SK-N-SH (cell line): ENCODE data around the gene NOS2. TPM values are rescaled to one million over a fixed set of nuclear protein-coding genes. Genes with fewer than 3 reads are reported as not detected.

Experiments used
- CTCF ChIA-PET: fragments of 300-600, 350-600 bp; formaldehyde crosslinking; extraction: SDS; loops from one replicate; lab custom pipeline; 2021; lab: Yijun Ruan, JAX
- POLR2A ChIA-PET: fragments of 350-600 bp; sonication (Branson Sonifier 250); formaldehyde crosslinking; extraction: SDS; loops from one replicate; lab custom pipeline; 2020; ENCODE audit warnings: antibody characterized with exemption, inconsistent platforms; lab: Yijun Ruan, JAX
- DNase-seq: peaks from one replicate; pipeline ENCODE4 v3.0.0; 2012
- H2AFZ ChIP-seq: fragments of 200-600 bp; sonication (generic); 2 replicates; pipeline ENCODE4 v1.8.1; 2016; ENCODE audit warnings: antibody characterized with exemption, mild to moderate bottlenecking, low read depth
- H3F3A ChIP-seq: fragments of 200-600 bp; sonication (generic); replicated peaks from 2 replicates; pipeline ENCODE3; 2016; ENCODE audit warnings: antibody characterized with exemption, mild to moderate bottlenecking; ENCODE audit not compliant: insufficient read depth
- H3K27ac ChIP-seq, 2 experiments: fragments of 200-500 bp in 1 of 2; fragments of 200-600 bp in 1 of 2; sonication (Bioruptor generic) in 1 of 2; sonication (generic), shearing (Covaris generic) in 1 of 2; 2 replicates each; pipeline versions ENCODE4 v1.5.1 to v1.6.1; 2014 to 2016; ENCODE audit warnings: low read depth in 2 of 2, inconsistent platforms in 1 of 2, low read length in 1 of 2, mild to moderate bottlenecking in 1 of 2, mixed read lengths in 1 of 2
- H3K27me3 ChIP-seq: fragments of 200-600 bp; sonication (generic), shearing (Covaris generic); 2 replicates; pipeline ENCODE4 v1.6.1; 2016; ENCODE audit warnings: mixed run types; ENCODE audit not compliant: insufficient read depth
- H3K36me3 ChIP-seq, 2 experiments: fragments of 200-500 bp in 1 of 2; fragments of 200-600 bp in 1 of 2; sonication (Bioruptor generic) in 1 of 2; sonication (generic) in 1 of 2; replicated peaks in 1 of 2; 2 replicates each; pipeline versions ENCODE3 to v1.5.1; 2014 to 2016; ENCODE audit warnings: low read length in 1 of 2, mild to moderate bottlenecking in 1 of 2; ENCODE audit not compliant: insufficient read depth in 2 of 2, control insufficient read depth in 1 of 2
- H3K4me1 ChIP-seq, 2 experiments: fragments of 200-500 bp in 1 of 2; fragments of 200-600 bp in 1 of 2; sonication (Bioruptor generic) in 1 of 2; sonication (generic), shearing (Covaris generic) in 1 of 2; 2 replicates each; pipeline versions ENCODE4 v1.5.1 to v1.6.1; 2014 to 2016; ENCODE audit warnings: low read depth in 1 of 2, low read length in 1 of 2, mixed run types in 1 of 2; ENCODE audit not compliant: insufficient read depth in 2 of 2, control insufficient read depth in 1 of 2
- H3K4me2 ChIP-seq: fragments of 200-600 bp; sonication (generic), shearing (Covaris generic); 2 replicates; pipeline ENCODE4 v1.6.1; 2017; ENCODE audit warnings: mixed run types
- H3K4me3 ChIP-seq, 2 experiments: fragments of 200-500 bp in 1 of 2; fragments of 200-600 bp in 1 of 2; sonication (Bioruptor generic) in 1 of 2; sonication (generic), shearing (Covaris generic) in 1 of 2; 2 replicates each; pipeline versions ENCODE4 v1.5.1 to v1.8.1; 2014 to 2016; ENCODE audit warnings: low read depth in 2 of 2, inconsistent platforms in 1 of 2, low read length in 1 of 2, mild to moderate bottlenecking in 1 of 2, mixed read lengths in 1 of 2, moderate library complexity in 1 of 2
- H3K79me2 ChIP-seq: fragments of 200-600 bp; sonication (generic); 2 replicates; pipeline ENCODE4 v1.8.1; 2017; ENCODE audit warnings: mild to moderate bottlenecking; ENCODE audit not compliant: insufficient read depth
- H3K9ac ChIP-seq: fragments of 200-600 bp; sonication (generic); 2 replicates; pipeline ENCODE4 v1.6.1; 2017; ENCODE audit warnings: mixed run types
- H3K9me2 ChIP-seq: fragments of 200-600 bp; sonication (generic); 2 replicates; pipeline ENCODE4 v1.6.1; 2017; ENCODE audit warnings: mixed run types
- H3K9me3 ChIP-seq: fragments of 200-600 bp; sonication (generic); 2 replicates; pipeline ENCODE4 v1.6.1; 2017; ENCODE audit warnings: mixed run types, mild to moderate bottlenecking, moderate library complexity
- H4K20me1 ChIP-seq: fragments of 200-600 bp; sonication (generic); 2 replicates; pipeline ENCODE4 v1.6.1; 2017; ENCODE audit warnings: mild to moderate bottlenecking, mixed run types; ENCODE audit not compliant: insufficient read depth
- FOSL2 ChIP-seq: IDR thresholded peaks from 2 replicates; pipeline ENCODE4 v1.4.0; 2012; ENCODE audit warnings: low read depth, mild to moderate bottlenecking, moderate library complexity, borderline replicate concordance
- GABPA ChIP-seq: IDR thresholded peaks from 2 replicates; pipeline ENCODE4 v1.4.0; 2012; ENCODE audit warnings: low read depth, mild to moderate bottlenecking
- GATA2 ChIP-seq: sonication (generic); formaldehyde crosslinking; IDR thresholded peaks from 2 replicates; pipeline ENCODE4 v1.5.0; 2020; ENCODE audit warnings: mild to moderate bottlenecking, missing genetic modification reagents
- JUND ChIP-seq: IDR thresholded peaks from 2 replicates; pipeline ENCODE4 v1.4.0; 2012
- MXI1 ChIP-seq: IDR thresholded peaks from 2 replicates; pipeline ENCODE4 v1.6.1; 2012; ENCODE audit warnings: mild to moderate bottlenecking, low read depth, low read length, improper control_type of control experiment
- NRF1 ChIP-seq: IDR thresholded peaks from 2 replicates; pipeline ENCODE4 v1.6.1; 2012; ENCODE audit warnings: low read depth, mild to moderate bottlenecking, low read length
- PBX3 ChIP-seq: IDR thresholded peaks from 2 replicates; pipeline ENCODE4; 2012
- RCOR1 ChIP-seq: fragments of 150-350 bp; IDR thresholded peaks from 2 replicates; pipeline ENCODE4 v1.6.1; 2017; ENCODE audit warnings: antibody characterized with exemption, low read length
- REST ChIP-seq: IDR thresholded peaks from 2 replicates; pipeline ENCODE4 v1.6.1; 2012; ENCODE audit warnings: mild to moderate bottlenecking, low read depth, low read length, moderate library complexity
- RFX5 ChIP-seq: IDR thresholded peaks from 2 replicates; pipeline ENCODE4 v1.6.1; 2012; ENCODE audit warnings: mild to moderate bottlenecking, improper control_type of control experiment, low read length
- RXRA ChIP-seq: IDR thresholded peaks from 2 replicates; pipeline ENCODE4 v1.4.0; 2012; ENCODE audit warnings: low read depth, mild to moderate bottlenecking, borderline replicate concordance
- SIN3A ChIP-seq: IDR thresholded peaks from 2 replicates; pipeline ENCODE4 v1.6.1; 2012; ENCODE audit warnings: low read depth, mild to moderate bottlenecking, low read length, moderate library complexity, borderline replicate concordance
- TAF1 ChIP-seq: IDR thresholded peaks from 2 replicates; pipeline ENCODE4 v1.6.1; 2012; ENCODE audit warnings: low read depth, mild to moderate bottlenecking, low read length, moderate library complexity, borderline replicate concordance
- TCF12 ChIP-seq: IDR thresholded peaks from 2 replicates; pipeline ENCODE4 v1.4.0; 2012
- WGBS: methylation state at CpG from one replicate; pipeline ENCODE4 v1.1.6; 2017; ENCODE audit warnings: low lambda C conversion rate; 5-methylcytosine and 5-hydroxymethylcytosine counted together
- polyA plus RNA-seq, 3 experiments: library from polyadenylated mRNA; depleted of rRNA; stranded (reverse); fragments of >200 nt; gene quantifications; 2 replicates each; pipeline ENCODE4 v1.2.3, GENCODE V29; 2012
- TF ChIP-seq, protein P1 (sequence below): fragments of 150-350 bp; IDR thresholded peaks from 2 replicates; pipeline ENCODE4 v1.6.1; 2017; ENCODE audit warnings: antibody characterized with exemption, low read length, low read depth, borderline replicate concordance

The NOS2 gene
- polyA plus RNA-seq, 1 of the 3 experiments (the other 2 are of a cell fraction), result not detected

DNA sequence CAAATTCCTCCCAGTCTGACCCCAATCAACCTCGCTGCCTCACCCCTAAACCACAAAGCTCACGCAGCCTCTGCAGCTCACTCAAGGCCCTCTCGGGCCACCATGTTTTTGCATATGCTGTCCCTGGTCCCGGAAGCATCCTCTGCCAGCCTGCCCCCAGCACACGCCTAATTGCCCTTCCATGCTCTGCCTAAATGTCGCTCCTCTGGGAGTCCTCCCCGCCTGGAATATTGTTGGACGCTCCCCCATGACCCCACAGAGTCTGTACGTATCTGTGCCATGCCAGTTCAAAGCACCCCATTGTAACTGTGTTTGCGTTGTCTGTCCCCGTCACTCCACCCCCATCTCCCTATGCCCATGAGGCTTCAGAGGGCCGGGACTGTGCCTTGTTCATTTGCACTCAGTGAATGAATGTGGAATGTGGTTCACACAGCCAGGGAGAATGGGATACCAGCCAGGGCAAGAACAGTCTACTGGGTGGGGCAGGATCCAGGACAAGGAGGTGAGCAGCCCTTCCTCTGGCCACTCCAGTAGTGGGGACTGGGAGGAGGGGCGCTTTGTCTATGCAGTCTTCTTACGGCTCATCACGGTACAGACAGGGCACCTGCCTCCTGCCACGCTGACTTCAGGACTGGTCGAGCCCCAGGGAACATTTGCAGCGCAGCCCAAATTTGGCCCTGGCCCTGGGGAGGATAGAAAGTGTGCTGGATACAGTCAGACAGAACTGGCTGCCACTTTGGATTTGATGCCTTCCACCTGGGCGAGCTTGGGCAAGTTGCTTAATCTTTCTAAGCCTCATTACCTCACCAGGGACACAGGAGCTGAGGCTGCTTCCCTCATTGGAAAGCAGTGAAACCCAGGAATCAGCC is 48.5 kb downstream of the NOS2 start:
- CTCF ChIA-PET, result interaction anchor here (1.4 kb wide), 1 partner anchor 97 kb away, joined by 6 read pairs; no protein-coding TSS in a partner anchor
- no peaks in the 10 kb centered on the region for H3K9me2 ChIP-seq

More for the DNA sequence above, 48.5 kb downstream of the NOS2 start:
- no peak overlapping the region for H3K4me3 ChIP-seq
- no peaks in the 10 kb centered on the region for H4K20me1 ChIP-seq
- H3K9me3 ChIP-seq, result no peaks in the 10 kb centered on the region
- H3K36me3 ChIP-seq, result no peaks in the 10 kb centered on the region
- no peaks in the 10 kb centered on the region for H3K4me1 ChIP-seq
- no peaks in the 10 kb centered on the region for H3K27me3 ChIP-seq
- H3K9ac ChIP-seq, result no peak overlapping the region
- 70% methylated on average over 18 of the region's 19 CpGs for WGBS
- no peaks in the 10 kb centered on the region for H3K79me2 ChIP-seq
- no peak overlapping the region for H2AFZ ChIP-seq
- H3F3A ChIP-seq, result no peaks in the 10 kb centered on the region
- POLR2A ChIA-PET, result no interaction called here
- TF ChIP-seq MXI1 (no peak), NRF1 (no peak), RXRA (no peak), PBX3 (no peak), FOSL2 (no peak), GATA2 (no peak), REST (no peak), TAF1 (no peak), RCOR1 (no peak), TCF12 (no peak), RFX5 (no peak), GABPA (no peak), SIN3A (no peak), JUND (no peak)
- TF ChIP-seq, protein P1, sequence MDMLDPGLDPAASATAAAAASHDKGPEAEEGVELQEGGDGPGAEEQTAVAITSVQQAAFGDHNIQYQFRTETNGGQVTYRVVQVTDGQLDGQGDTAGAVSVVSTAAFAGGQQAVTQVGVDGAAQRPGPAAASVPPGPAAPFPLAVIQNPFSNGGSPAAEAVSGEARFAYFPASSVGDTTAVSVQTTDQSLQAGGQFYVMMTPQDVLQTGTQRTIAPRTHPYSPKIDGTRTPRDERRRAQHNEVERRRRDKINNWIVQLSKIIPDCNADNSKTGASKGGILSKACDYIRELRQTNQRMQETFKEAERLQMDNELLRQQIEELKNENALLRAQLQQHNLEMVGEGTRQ, result no peak
- no peak overlapping the region for H3K4me2 ChIP-seq
- DNase-seq, result no peak
- H3K27ac ChIP-seq, result no peak overlapping the region
